Measurements from ENCODE around the gene CALHM6. TPM values are rescaled to one million over a fixed set of nuclear protein-coding genes. Genes with fewer than 3 reads are reported as not detected.

The CALHM6 gene
- total and polyA plus RNA-seq, 2 of the 8 experiments (the other 6 are each of a cell fraction or from before 2014, with no cell fraction given), result 0.93 to 1.8 TPM

DNA sequence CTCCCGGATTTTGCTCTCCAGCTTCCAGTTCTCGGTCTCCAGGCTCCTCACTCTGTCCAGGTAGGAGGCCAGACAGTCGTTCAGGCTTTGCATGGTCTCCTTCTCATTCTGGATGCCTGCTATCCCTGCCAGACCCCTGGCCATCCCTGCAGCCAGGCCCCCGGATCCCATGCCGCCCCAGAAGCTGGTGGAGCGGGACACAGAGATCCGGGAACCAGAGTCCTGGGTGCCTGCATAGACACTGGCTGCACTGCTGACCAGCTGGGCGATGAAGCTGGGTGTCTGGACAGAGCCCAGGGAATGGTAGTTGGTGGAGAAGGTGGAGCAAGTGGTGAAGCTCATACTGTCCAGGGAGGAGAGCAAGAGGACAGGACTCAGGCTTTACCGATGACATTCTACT lies 2.9 kb upstream of the CALHM6 start (continued):
- TF ChIP-seq SP1 (IDR thresholded peaks at IDR 0.05; ENCODE audit: low read depth, low read length) (no peak), SIN3A (conservative IDR thresholded peaks at IDR 0.05 in 1 of 2, IDR thresholded peaks at IDR 0.05 in 1 of 2; ENCODE audit: low read depth in 1 of 2, low read length in 2 of 2) (no peak), TBP (IDR thresholded peaks at IDR 0.05; ENCODE audit: low read depth, low read length) (no peak)

All from H1 (cell line).